Esophagus mucosa (tissue), 1 donor: ENCODE measurements around the gene TSPEAR. TPM values are rescaled to one million over a fixed set of nuclear protein-coding genes. Genes with fewer than 3 reads are reported as not detected.

Experiments used
- ATAC-seq: fragments of 200-7000 bp; cut with Tn5 transposase; one replicate; pipeline ENCODE4 v1.9.1; 2020
- total RNA-seq: library from RNA; stranded (reverse); gene quantifications from one replicate; pipeline ENCODE4 v1.2.4, GENCODE V29; 2023
- donor health status: DM: yes; HTN: yes; CAD: no.

Gene TSPEAR
- total RNA-seq, 1 donor from 2014 or later, result 0.08 TPM

- peak; percentile 22 for ATAC-seq
Measured at GRCh38 chr21:44498280-44499210, 212.8 kb downstream of the TSPEAR start.

GRCh38 chr21:44497703-44498126 lies 213.7 kb downstream of the TSPEAR start:
- no peak for ATAC-seq

GRCh38 chr21:44496564-44497550 lies 214.5 kb downstream of the TSPEAR start:
- ATAC-seq, result no peak

- no peak for ATAC-seq
Measured at GRCh38 chr21:44495611-44496563, 215.5 kb downstream of the TSPEAR start.

- no peak for ATAC-seq
Measured at GRCh38 chr21:44494956-44495355, 216.4 kb downstream of the TSPEAR start.

- ATAC-seq, result no peak
Measured at GRCh38 chr21:44494418-44494817, 217.0 kb downstream of the TSPEAR start.

GRCh38 chr21:44492567-44493385 lies 218.6 kb downstream of the TSPEAR start:
- ATAC-seq, result no peak

- ATAC-seq, result no peak
Measured at GRCh38 chr21:44490816-44491215, 220.6 kb downstream of the TSPEAR start.

- no peak for ATAC-seq
Measured at GRCh38 chr21:44490405-44490804, 221.0 kb downstream of the TSPEAR start.

- no peak for ATAC-seq
Measured at GRCh38 chr21:44489962-44490361, 221.4 kb downstream of the TSPEAR start.

GRCh38 chr21:44487831-44488230 lies 223.5 kb downstream of the TSPEAR start:
- ATAC-seq, result no peak

GRCh38 chr21:44486302-44486701 lies 225.1 kb downstream of the TSPEAR start:
- ATAC-seq, result no peak

GRCh38 chr21:44485796-44486195 lies 225.6 kb downstream of the TSPEAR start:
- ATAC-seq, result no peak

GRCh38 chr21:44485254-44485793 lies 226.0 kb downstream of the TSPEAR start:
- ATAC-seq, result no peak

GRCh38 chr21:44484498-44485253 lies 226.7 kb downstream of the TSPEAR start:
- ATAC-seq, result no peak

GRCh38 chr21:44483288-44484237 lies 227.8 kb downstream of the TSPEAR start:
- no peak for ATAC-seq

- no peak for ATAC-seq
Measured at GRCh38 chr21:44482581-44483287, 228.6 kb downstream of the TSPEAR start.
